GM12874 (cell line): ENCODE measurements around the gene LRRC19.

Experiments used
- CTCF ChIP-seq: IDR thresholded peaks from 2 replicates; pipeline ENCODE4 v1.5.1; 2011; ENCODE audit warnings: low read depth, mild to moderate bottlenecking, control low read depth, low read length, moderate library complexity; ENCODE audit not compliant: insufficient read depth

The LRRC19 gene

GRCh38 chr9:27041746-27042145 is 36.3 kb upstream of the LRRC19 start:
- TF ChIP-seq CTCF, result no peak

DNA sequence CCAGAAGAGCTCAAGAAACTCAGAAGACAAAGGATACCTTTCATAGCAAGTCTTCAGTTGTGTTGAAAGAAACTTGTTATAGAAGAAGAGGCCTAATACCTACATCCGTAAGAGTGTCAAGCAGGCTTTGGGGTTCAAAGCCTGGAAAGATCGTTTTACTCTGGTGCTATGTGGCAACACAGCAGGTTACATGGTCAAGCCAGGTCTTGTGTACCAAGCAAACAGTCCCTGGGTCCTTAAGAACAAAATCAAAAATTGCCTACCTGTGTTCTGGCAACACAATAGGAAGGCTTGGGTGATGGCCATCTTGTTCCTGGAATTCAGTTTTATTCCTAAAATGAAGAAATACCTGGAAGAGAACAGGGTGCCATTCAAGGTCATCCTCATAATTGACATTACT is 32.0 kb upstream of the LRRC19 start:
- TF ChIP-seq CTCF, result no peak

- TF ChIP-seq CTCF, result peak; percentile 62
Measured at GRCh38 chr9:27033815-27034403, 28.4 kb upstream of the LRRC19 start.

DNA sequence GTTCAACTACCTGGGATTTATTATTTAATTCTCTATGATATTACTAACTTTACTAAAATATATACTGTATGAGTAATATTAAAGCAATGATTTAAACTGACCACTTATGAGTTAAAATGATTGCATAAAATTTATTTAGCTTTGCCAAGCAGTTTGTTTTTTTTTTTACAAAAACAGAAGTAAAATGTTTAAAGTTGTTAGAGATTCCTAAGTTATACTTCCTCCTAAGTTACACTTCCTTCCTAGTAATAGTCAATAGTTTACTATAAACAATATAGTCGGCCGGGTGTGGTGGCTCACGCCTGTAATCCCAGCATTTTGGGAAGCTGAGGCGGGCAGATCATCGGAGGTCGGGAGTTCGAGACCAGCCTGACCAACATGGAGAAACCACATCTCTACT is 23.7 kb upstream of the LRRC19 start:
- TF ChIP-seq CTCF, result no peak

DNA sequence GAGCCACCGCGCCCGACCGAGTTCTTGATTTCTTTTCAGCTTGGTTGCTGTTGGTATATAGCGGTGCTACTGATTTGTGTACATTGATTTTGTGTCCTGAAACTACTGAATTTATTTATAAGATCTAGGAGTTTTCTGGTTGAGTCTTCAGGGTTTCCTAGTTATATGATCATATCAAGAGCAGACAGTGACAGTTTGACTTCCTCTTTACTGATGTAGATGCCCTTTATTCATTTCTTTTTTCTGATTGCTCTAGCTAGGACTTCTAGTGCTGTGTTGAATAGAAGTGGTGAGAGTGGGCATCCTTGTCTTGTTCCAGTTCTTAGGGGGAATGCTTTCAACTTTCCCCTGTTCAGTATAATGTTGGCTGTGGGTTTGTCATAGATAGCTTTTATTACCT is 17.4 kb upstream of the LRRC19 start:
- no peak for TF ChIP-seq CTCF

- no peak for TF ChIP-seq CTCF
Measured at GRCh38 chr9:27019589-27019988, 14.1 kb upstream of the LRRC19 start.

DNA sequence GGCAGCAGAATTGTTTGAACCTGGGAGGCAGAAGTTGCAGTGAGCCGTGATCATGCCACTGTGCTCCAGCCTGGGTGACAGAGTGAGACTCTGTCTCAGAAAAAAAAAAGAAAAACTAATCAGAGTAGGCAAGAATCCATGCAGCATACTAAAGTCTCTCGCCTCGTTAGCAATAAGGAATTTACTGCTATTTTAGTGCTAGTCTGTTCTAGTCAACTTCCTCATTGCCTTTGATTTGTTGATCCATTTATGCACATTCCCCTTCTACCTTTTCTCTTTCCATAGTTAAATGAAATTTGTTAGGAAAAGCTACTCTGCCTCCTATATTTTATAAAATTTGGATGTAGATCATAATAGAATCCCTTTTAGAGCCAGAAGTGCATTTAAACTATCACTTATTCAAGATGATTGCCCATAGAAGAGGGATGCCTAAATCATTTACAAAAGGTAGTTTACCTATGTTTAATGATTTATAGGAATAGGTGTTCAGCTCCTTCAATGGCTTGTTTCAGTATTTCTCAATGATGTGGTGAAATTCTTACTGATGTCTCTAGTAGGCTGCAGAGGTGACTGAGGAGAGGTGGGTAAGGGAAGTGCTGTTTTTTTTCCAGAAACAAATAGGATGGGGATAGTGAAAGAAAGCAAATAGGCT is 1.9 kb downstream of the LRRC19 start:
- no peak for TF ChIP-seq CTCF
